Nephron progenitor cell (in vitro differentiated cells): Measurements from ENCODE around the gene GNAI2.

Experiments used
- DNase-seq: peaks from one replicate; pipeline ENCODE4 v3.0.0; 2021
- H3K27ac Mint-ChIP-seq: 2 replicates; pipeline ENCODE4 v1.8.0; 2021; ENCODE audit warnings: mild to moderate bottlenecking, moderate library complexity, mixed read lengths
- H3K27me3 Mint-ChIP-seq: 2 replicates; pipeline ENCODE4 v1.8.0; 2021; ENCODE audit warnings: mild to moderate bottlenecking, low read depth, mixed read lengths; ENCODE audit not compliant: poor library complexity
- H3K36me3 Mint-ChIP-seq: 2 replicates; pipeline ENCODE4 v1.8.0; 2021; ENCODE audit warnings: low read depth, mixed read lengths
- H3K4me1 Mint-ChIP-seq: 2 replicates; pipeline ENCODE4 v1.8.0; 2021; ENCODE audit warnings: mixed read lengths
- H3K4me3 Mint-ChIP-seq: 2 replicates; pipeline ENCODE4 v1.8.0; 2021; ENCODE audit warnings: mild to moderate bottlenecking, moderate library complexity, mixed read lengths
- H3K9me3 Mint-ChIP-seq: 2 replicates; pipeline ENCODE4 v1.8.0; 2021; ENCODE audit warnings: mild to moderate bottlenecking, moderate library complexity, mixed read lengths
- TF ChIP-seq, protein P1 (sequence below): fragments of 200-600 bp; sonication (generic); IDR thresholded peaks from 2 replicates; pipeline ENCODE4 v1.5.0; 2021; ENCODE audit warnings: antibody characterized with exemption

Gene GNAI2

DNA sequence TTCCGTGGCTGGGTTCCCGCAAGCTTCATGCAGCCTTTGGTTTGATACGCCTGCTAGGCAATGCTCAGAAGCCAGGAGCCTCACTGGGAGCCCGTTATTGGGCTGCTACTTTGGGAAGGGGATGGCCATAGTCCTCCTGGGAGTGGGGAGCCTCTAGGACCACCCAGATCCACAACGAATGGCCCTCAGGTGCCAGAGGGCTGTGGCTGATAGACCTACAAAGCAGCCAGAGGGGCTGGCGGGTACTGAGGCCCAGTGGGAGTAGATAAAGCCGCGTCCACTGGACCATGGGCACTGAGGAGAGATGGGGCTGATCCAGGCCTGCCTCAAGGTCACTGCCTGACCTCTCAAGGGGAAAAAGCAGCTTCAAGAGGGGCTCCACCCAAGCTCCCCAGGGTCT is 43.9 kb upstream of the GNAI2 start:
- H3K36me3 Mint-ChIP-seq = no peaks in the 10 kb centered on the region
- TF ChIP-seq, protein P1, sequence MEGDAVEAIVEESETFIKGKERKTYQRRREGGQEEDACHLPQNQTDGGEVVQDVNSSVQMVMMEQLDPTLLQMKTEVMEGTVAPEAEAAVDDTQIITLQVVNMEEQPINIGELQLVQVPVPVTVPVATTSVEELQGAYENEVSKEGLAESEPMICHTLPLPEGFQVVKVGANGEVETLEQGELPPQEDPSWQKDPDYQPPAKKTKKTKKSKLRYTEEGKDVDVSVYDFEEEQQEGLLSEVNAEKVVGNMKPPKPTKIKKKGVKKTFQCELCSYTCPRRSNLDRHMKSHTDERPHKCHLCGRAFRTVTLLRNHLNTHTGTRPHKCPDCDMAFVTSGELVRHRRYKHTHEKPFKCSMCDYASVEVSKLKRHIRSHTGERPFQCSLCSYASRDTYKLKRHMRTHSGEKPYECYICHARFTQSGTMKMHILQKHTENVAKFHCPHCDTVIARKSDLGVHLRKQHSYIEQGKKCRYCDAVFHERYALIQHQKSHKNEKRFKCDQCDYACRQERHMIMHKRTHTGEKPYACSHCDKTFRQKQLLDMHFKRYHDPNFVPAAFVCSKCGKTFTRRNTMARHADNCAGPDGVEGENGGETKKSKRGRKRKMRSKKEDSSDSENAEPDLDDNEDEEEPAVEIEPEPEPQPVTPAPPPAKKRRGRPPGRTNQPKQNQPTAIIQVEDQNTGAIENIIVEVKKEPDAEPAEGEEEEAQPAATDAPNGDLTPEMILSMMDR = no peak
- no peak overlapping the region for H3K4me3 Mint-ChIP-seq
- peaks cover 15% of the 10 kb centered on the region for H3K27me3 Mint-ChIP-seq
- peaks cover 26% of the 10 kb centered on the region for H3K4me1 Mint-ChIP-seq
- no peak for DNase-seq
- no peaks in the 10 kb centered on the region for H3K9me3 Mint-ChIP-seq
- no peak overlapping the region for H3K27ac Mint-ChIP-seq

DNA sequence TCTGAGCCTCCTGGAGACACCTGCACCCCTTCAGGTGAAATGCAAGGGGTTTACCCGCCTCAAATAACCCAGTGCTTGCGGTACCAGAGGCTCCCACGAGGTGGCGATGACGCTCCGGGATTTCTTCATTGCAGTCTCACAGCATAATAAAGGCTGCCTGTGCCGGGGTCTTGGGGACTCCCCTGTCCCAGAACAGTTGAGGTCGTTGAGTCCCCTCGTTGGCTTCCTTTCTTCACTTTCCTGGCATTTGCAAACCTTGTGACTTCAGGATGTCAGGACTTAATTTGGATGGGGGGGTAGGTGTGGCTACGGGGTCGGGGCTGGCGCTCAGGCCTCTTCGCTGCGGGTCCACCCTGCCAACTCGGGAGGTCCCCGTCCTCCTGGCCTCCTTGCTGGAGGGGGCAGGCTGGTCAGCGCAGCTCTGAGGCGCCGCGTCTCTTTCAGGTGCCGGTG is 43.3 kb upstream of the GNAI2 start:
- no peak overlapping the region for H3K27ac Mint-ChIP-seq
- peak; percentile 90 for DNase-seq

DNA sequence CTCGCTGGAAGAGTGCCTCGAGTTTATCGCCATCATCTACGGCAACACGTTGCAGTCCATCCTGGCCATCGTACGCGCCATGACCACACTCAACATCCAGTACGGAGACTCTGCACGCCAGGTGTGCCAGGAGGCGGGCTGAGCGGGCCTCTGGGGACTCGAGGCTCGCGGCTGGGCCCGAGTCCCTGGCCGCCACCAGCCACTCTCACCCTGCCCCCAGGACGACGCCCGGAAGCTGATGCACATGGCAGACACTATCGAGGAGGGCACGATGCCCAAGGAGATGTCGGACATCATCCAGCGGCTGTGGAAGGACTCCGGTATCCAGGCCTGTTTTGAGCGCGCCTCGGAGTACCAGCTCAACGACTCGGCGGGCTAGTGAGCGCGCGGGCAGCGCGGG is 42.7 kb upstream of the GNAI2 start:
- H3K27ac Mint-ChIP-seq = no peak overlapping the region
- H3K9me3 Mint-ChIP-seq = no peaks in the 10 kb centered on the region
- H3K4me1 Mint-ChIP-seq = peaks cover 23% of the 10 kb centered on the region
- no peaks in the 10 kb centered on the region for H3K36me3 Mint-ChIP-seq
- DNase-seq = no peak
- no peak overlapping the region for H3K4me3 Mint-ChIP-seq
- TF ChIP-seq, protein P1 = no peak
- H3K27me3 Mint-ChIP-seq = peaks cover 15% of the 10 kb centered on the region

More for the DNA sequence above, 43.3 kb upstream of the GNAI2 start:
- Mint-ChIP-seq H3K4me1 (peaks cover 26% of the 10 kb centered on the region), H3K4me3 (no peak overlapping the region), H3K36me3 (no peaks in the 10 kb centered on the region), H3K9me3 (no peaks in the 10 kb centered on the region), H3K27me3 (peaks cover 15% of the 10 kb centered on the region)
- TF ChIP-seq, protein P1 = peak; percentile 83

DNA sequence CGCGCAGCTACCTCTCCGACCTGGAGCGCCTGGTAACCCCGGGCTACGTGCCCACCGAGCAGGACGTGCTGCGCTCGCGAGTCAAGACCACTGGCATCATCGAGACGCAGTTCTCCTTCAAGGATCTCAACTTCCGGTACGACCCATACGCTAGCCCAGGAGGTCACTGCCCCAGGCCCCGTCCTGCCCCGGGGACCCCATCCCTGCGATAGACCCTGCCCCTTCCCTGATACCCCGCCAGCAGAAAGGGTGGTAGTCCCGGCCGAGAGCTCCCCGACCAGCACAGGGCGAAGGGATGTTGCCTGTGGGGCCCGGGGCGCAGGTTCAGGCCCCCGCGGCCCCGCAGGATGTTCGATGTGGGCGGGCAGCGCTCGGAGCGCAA is 42.3 kb upstream of the GNAI2 start:
- DNase-seq = no peak
- peaks cover 15% of the 10 kb centered on the region for H3K27me3 Mint-ChIP-seq
- peaks cover 21% of the 10 kb centered on the region for H3K4me1 Mint-ChIP-seq
- H3K4me3 Mint-ChIP-seq = no peak overlapping the region
- H3K9me3 Mint-ChIP-seq = no peaks in the 10 kb centered on the region
- TF ChIP-seq, protein P1 = no peak
- no peak overlapping the region for H3K27ac Mint-ChIP-seq
- no peaks in the 10 kb centered on the region for H3K36me3 Mint-ChIP-seq

DNA sequence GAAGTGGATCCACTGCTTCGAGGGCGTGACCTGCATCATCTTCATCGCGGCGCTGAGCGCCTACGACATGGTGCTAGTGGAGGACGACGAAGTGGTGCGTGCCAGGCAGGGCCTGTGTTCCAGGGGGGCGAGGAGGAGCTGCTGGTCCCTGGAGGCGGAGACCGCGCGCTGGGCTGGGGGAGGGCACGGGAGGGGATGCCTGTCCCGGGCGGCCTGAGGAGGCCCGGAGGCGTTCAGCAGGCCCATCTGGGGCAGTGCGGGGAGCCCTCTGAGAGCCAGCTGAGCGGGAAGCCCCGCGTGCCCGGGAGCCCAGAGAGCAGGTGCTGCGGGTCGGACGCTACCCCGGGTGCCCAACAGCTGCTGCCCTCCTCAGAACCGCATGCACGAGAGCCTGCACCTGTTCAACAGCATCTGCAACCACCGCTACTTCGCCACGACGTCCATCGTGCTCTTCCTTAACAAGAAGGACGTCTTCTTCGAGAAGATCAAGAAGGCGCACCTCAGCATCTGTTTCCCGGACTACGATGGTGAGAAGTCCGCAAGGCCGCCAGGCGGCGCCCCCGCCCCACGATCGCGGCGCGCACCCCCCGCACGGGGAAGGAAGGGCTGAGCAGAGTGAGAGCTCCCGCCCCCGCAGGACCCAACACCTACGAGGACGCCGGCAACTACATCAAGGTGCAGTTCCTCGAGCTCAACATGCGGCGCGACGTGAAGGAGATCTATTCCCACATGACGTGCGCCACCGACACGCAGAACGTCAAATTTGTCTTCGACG is 41.7 kb upstream of the GNAI2 start:
- Mint-ChIP-seq H3K36me3 (no peaks in the 10 kb centered on the region), H3K4me1 (peaks cover 15% of the 10 kb centered on the region), H3K4me3 (no peak overlapping the region), H3K27ac (no peak overlapping the region), H3K27me3 (peaks cover 15% of the 10 kb centered on the region), H3K9me3 (no peaks in the 10 kb centered on the region)
- DNase-seq = peak; percentile 78
- TF ChIP-seq, protein P1 = peak; percentile 70
